ENCODE data around the gene CLMN. TPM values are rescaled to one million over a fixed set of nuclear protein-coding genes. Genes with fewer than 3 reads are reported as not detected.

The CLMN gene
- total and polyA plus RNA-seq, 2 of the 8 experiments (the other 6 are each of a cell fraction or from before 2014, with no cell fraction given): 1.6 to 8.2 TPM

- Histone ChIP-seq H2AK5ac (ENCODE audit: low read depth, low read length) (no peak overlapping the region), H3K79me1 (ENCODE audit: low read depth, low read length) (no peaks in the 10 kb centered on the region), H3K27me3 (replicated peaks in 1 of 4; ENCODE audit: control insufficient read depth in 3 of 4, extremely low read depth in 1 of 4, insufficient read depth in 3 of 4, low read length in 3 of 4) (no peaks in the 10 kb centered on the region), H3K9ac (replicated peaks in 1 of 4; ENCODE audit: extremely low read depth in 1 of 4, low read depth in 3 of 4, low read length in 3 of 4) (no peak overlapping the region), H4K5ac (ENCODE audit: insufficient read length, low read depth, low read length) (no peak overlapping the region), H2BK5ac (ENCODE audit: low read depth, low read length) (no peak overlapping the region), H3K9me3 (ENCODE audit: insufficient read depth in 2 of 2, low read depth in 1 of 2, low read length in 1 of 2) (no peaks in the 10 kb centered on the region), H3K14ac (ENCODE audit: insufficient read length) (no peak overlapping the region), H2BK12ac (ENCODE audit: low read depth, low read length) (no peak overlapping the region), H3K4me2 (ENCODE audit: insufficient read depth in 1 of 2, low read depth in 2 of 2, low read length in 2 of 2) (no peak overlapping the region), H3K27ac (ENCODE audit: low read depth, low read length) (no peak overlapping the region), H3K79me2 (ENCODE audit: control insufficient read depth in 1 of 2, insufficient read depth in 2 of 2, low read length in 2 of 2) (no peaks in the 10 kb centered on the region), H4K20me1 (replicated peaks in 1 of 2; ENCODE audit: control insufficient read depth in 1 of 2, insufficient read depth in 2 of 2, low read length in 2 of 2) (peaks cover 0 to 2% of the 10 kb centered on the region in 2 experiments), H3K36me3 (ENCODE audit: control insufficient read depth in 2 of 4, insufficient read depth in 4 of 4, low read length in 3 of 4) (no peaks in the 10 kb centered on the region), H3K4ac (replicated peaks; ENCODE audit: insufficient read length, low read depth, low read length) (no peak overlapping the region), H2AFZ (ENCODE audit: low read length) (no peak overlapping the region), H2BK120ac (replicated peaks; ENCODE audit: low read depth, low read length) (no peak overlapping the region), H4K91ac (replicated peaks; ENCODE audit: insufficient read length, low read length) (no peak overlapping the region), H2BK20ac (ENCODE audit: low read length) (no peak overlapping the region), H3K23me2 (ENCODE audit: low read depth, low read length) (no peaks in the 10 kb centered on the region), H2BK15ac (ENCODE audit: low read length) (no peak overlapping the region), H3K56ac (replicated peaks; ENCODE audit: insufficient read length, low read depth, low read length) (no peak overlapping the region), H4K8ac (ENCODE audit: extremely low read depth, insufficient read depth, low read length) (no peak overlapping the region), H3K4me1 (replicated peaks in 1 of 4; ENCODE audit: control insufficient read depth in 3 of 4, insufficient read depth in 4 of 4, low read length in 3 of 4) (no peaks in the 10 kb centered on the region), H3K4me3 (ENCODE audit: extremely low read depth in 1 of 4, insufficient read depth in 2 of 4, low read depth in 3 of 4, low read length in 4 of 4) (no peak overlapping the region), H3K23ac (ENCODE audit: insufficient read length) (no peak overlapping the region), H3K18ac (ENCODE audit: extremely low read depth, low read length) (no peak overlapping the region)
- CTCF ChIA-PET (ENCODE audit: partially characterized antibody): interaction anchor here (1.0 kb wide), 1 partner anchor 9 kb away, joined by 4 read pairs; no protein-coding TSS in a partner anchor
- no peak for DNase-seq (ENCODE audit: low read depth in 1 of 2, low spot score in 2 of 2)
- no peak for TF ChIP-seq CTBP2 (IDR thresholded peaks at IDR 0.05; ENCODE audit: borderline replicate concordance, insufficient read depth, insufficient read length, low read length)
- no peak for TF ChIP-seq SP2 (IDR thresholded peaks at IDR 0.05; ENCODE audit: low read length)
- TF ChIP-seq NANOG (IDR thresholded peaks at IDR 0.05; ENCODE audit: insufficient read depth, low read depth, low read length, poor library complexity, severe bottlenecking): no peak
- TF ChIP-seq SP1 (IDR thresholded peaks at IDR 0.05; ENCODE audit: low read depth, low read length): no peak
- TF ChIP-seq CHD2 (IDR thresholded peaks at IDR 0.05; ENCODE audit: low read length): no peak
- TF ChIP-seq ZNF274 (IDR thresholded peaks at IDR 0.05; ENCODE audit: borderline replicate concordance, extremely low read depth, low read length): no peak
- TF ChIP-seq JUND (IDR thresholded peaks at IDR 0.05; ENCODE audit: low read length): no peak
- no peak for TF ChIP-seq POU5F1 (IDR thresholded peaks at IDR 0.05; ENCODE audit: low read depth, low read length)
- TF ChIP-seq BRCA1 (IDR thresholded peaks at IDR 0.05; ENCODE audit: low read depth, low read length): no peak
- no peak for TF ChIP-seq GABPA (IDR thresholded peaks at IDR 0.05; ENCODE audit: borderline replicate concordance, insufficient read depth, low read length)
- no peak for TF ChIP-seq EP300 (IDR thresholded peaks at IDR 0.05; ENCODE audit: borderline replicate concordance in 1 of 2, low read depth in 2 of 2, low read length in 2 of 2)
- POLR2A ChIA-PET (ENCODE audit: partially characterized antibody): no interaction called here
- FAIRE-seq: no peak
- WGBS, 2 experiments (ENCODE audit: extremely low coverage in 1 of 2, insufficient coverage in 1 of 2, insufficient read length in 1 of 2, insufficient replicate concordance in 2 of 2, low coverage in 1 of 2, low lambda C conversion rate in 2 of 2, missing lambda C conversion rate in 1 of 2): 96% methylated on average over 3 of the region's 3 CpGs; no CpG with 5 or more reads in 1 of the 2 experiments
Observed at GRCh38 chr14:95304342-95304741, 15.4 kb downstream of the CLMN start.

All from H1 (cell line).